BJ (cell line): ENCODE results near the gene SLC35E2B. TPM values are rescaled to one million over a fixed set of nuclear protein-coding genes. Genes with fewer than 3 reads are reported as not detected.

ENCODE experiments used
- polyA plus RNA-seq: library from polyadenylated mRNA; depleted of rRNA; stranded (reverse); fragments of >200 nt; gene quantifications from 2 replicates; pipeline ENCODE4 v1.2.3, GENCODE V29; 2011; rRNA removed

The SLC35E2B gene
- polyA plus RNA-seq, 1 experiment = 15.8 TPM

Other genes starting within 250 kb of the SLC35E2B start
- gene ATAD3C, start 243.1 kb downstream of the SLC35E2B start, polyA plus RNA-seq = 0.06 and 0.20 TPM in 2 replicates
- gene ATAD3B, start 221.0 kb downstream of the SLC35E2B start, polyA plus RNA-seq = 9.5 and 12.5 TPM in 2 replicates
- 12.5 and 19.7 TPM in 2 replicates for gene ATAD3A, start 180.6 kb downstream of the SLC35E2B start, polyA plus RNA-seq
- 5.5 and 8.7 TPM in 2 replicates for gene TMEM240, start 152.2 kb downstream of the SLC35E2B start, polyA plus RNA-seq
- gene SSU72, start 117.9 kb downstream of the SLC35E2B start, polyA plus RNA-seq = 101 and 121 TPM in 2 replicates
- 2.7 and 4.4 TPM in 2 replicates for gene FNDC10, start 92.7 kb downstream of the SLC35E2B start, polyA plus RNA-seq
- 14.8 and 23.1 TPM in 2 replicates for gene MIB2, start 77.3 kb downstream of the SLC35E2B start, polyA plus RNA-seq
- gene MMP23B, start 60.6 kb downstream of the SLC35E2B start, polyA plus RNA-seq = 3.1 and 5.7 TPM in 2 replicates
- gene CDK11B, start 33.8 kb downstream of the SLC35E2B start, polyA plus RNA-seq = 5.9 and 6.3 TPM in 2 replicates
- gene CDK11A, start 31.6 kb upstream of the SLC35E2B start, polyA plus RNA-seq = 5.6 and 8.1 TPM in 2 replicates
- gene NADK, start 85.7 kb upstream of the SLC35E2B start, polyA plus RNA-seq = 44.3 and 61.6 TPM in 2 replicates
- 487 and 566 TPM in 2 replicates for gene GNB1, start 198.3 kb upstream of the SLC35E2B start, polyA plus RNA-seq
- gene CALML6, start 222.5 kb upstream of the SLC35E2B start, polyA plus RNA-seq = 0.31 and 0.45 TPM in 2 replicates
- 0.28 and 1.0 TPM in 2 replicates for gene TMEM52, start 226.5 kb upstream of the SLC35E2B start, polyA plus RNA-seq